Activated naive CD4-positive, alpha-beta T cell (primary cell): ENCODE data around the gene TRIM7.
"Not testable (repeated sequence)": the region's sequence is repeated elsewhere in the genome, so short reads cannot be mapped to it uniquely, and the experiment has no call there.

Experiments
- DNase-seq, 4 experiments: peaks; one replicate each; lab custom pipeline; 2025; lab: John Stamatoyannopoulos, UW

The TRIM7 gene

DNA sequence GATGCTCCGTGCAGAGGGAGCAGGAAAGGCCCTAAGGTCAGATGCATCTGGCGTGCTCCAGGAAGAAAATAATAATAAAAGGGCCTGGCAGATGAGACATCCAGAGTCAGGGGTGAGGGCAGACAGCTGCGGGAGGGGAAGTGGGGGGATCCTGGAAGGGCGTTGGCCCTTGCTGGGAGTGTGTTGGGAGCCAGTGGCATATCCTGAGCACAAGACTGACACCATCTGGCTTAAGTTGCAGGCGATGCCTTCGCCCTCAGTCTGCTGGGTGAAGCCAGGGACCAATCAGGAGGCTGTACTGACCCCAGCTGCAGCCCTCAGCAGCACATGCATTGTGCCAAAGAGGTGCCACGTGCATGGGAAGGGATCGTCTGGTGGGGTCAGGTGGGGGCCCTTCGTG is 53.9 kb downstream of the TRIM7 start:
- no peak for DNase-seq

DNA sequence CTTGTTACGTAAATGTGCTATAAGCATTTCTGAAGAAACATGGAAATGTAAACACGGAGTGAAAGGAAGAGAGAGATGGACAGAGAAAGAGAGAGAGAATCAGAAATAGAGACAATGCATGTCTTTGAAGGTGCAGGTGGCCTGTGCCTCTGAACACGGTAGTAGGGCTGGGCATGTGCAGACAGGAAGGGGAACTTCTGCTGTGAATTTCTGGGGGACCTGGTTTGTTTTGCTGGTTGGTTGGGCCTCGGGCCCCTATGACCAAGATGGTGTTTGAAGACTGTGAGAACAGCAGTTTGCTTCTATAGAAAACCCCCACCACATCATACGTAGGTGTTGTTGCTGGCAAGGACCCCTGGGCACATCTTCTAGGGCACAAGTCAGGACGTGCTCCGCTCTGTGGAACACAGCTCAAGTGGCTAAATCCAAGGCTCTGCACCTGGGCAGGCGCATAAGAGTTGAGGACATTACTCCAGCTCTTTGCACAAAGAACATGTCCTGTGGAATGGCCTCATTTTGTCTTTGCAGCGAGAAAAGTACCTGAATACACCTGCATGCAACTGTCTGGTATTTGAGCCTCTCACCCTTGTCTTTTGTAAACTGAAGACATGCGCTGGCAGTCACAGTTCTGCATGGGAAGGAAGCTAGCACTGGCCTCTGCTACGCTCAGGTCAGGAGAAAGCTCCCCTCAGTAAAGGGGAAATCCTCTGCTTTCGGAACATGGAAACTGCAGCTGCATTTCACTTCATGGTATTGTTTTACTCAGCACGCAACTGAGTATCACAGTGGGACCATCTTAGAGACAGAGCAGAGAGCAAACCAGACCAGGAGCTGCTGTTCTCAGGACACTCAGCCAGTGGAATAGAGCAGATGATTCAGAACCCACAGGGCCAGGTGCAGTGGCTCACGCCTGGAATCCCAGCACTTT is 54.9 kb downstream of the TRIM7 start:
- DNase-seq = no peak

GRCh38 chr5:181149355-181149754 is 55.6 kb downstream of the TRIM7 start:
- no peak for DNase-seq

DNA sequence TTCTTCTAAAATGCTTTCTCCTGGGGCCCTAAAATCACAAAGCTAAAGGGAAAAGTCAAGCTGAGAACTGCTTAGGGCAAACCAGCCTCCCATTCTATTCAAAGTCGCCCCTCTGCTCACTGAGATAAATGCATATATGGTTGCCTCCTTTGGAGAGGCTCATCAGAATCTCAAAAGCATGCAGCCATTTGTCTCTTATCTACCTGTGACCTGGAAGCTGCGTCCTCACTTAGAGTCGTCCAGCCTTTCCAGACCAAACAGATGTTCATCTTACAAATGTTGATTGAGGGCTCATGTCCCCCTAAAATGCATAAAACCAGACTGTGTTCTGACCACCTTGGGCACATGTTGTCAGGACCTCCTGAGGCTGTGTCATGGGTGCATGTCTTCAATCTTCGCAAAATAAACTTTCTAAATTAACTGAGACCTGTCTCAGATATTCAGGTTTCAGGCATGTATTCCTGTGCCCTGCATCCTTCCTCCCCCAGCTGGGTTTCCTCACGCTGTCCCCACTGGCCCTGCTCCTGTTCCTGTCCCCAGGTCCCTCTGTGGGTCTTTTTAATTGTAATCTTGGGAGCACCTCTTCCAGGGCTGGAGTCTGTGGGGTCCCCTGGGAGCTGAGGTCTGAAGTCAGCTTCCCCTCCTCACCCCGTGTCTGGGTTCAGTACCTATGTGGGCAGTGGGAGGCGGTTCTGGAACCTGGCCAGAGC is 57.9 kb downstream of the TRIM7 start, which contains the start of gene OR2V2:
TSS of gene OR2V2 (plus strand) at position 660 of the 710 bp plus-strand sequence. CDS start 7,357 bp downstream, outside the sequence.
- DNase-seq = not testable (repeated sequence)

GRCh38 chr5:181145133-181145532 is 59.9 kb downstream of the TRIM7 start:
- DNase-seq = no peak
